ENCODE measurements around the gene RGPD5. TPM values are rescaled to one million over a fixed set of nuclear protein-coding genes. Genes with fewer than 3 reads are reported as not detected.
"Not testable (repeated sequence)": the region's sequence is repeated elsewhere in the genome, so short reads cannot be mapped to it uniquely, and the experiment has no call there.

Gene RGPD5
- total RNA-seq, 1 experiment from 2014 or later: 11.7 TPM

DNA sequence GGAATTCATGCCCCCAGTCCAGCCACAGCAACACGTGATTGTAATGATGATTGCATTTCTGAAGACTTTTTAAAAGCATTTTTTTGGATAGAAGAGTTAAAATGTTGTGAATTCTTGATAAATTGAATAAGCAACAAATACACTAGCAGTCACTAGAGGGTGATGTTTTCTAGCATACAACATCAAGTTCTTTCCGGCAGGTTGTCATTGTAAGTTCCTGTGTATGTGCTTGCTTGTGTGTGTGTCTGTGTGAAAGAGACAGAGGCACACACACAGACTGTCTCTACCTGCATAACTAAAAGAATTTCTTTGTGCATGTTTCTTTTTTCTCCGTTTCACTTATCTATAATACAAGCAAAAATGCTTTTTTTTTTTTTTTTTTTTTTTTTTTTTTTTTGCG, 95.8 kb downstream of the RGPD5 start:
- not testable (repeated sequence) for DNase-seq (ENCODE audit: extremely low read depth, low read depth)

- not testable (repeated sequence) for DNase-seq (ENCODE audit: extremely low read depth, low read depth)
Observed at GRCh38 chr2:109891024-109891423, 96.9 kb downstream of the RGPD5 start.

DNA sequence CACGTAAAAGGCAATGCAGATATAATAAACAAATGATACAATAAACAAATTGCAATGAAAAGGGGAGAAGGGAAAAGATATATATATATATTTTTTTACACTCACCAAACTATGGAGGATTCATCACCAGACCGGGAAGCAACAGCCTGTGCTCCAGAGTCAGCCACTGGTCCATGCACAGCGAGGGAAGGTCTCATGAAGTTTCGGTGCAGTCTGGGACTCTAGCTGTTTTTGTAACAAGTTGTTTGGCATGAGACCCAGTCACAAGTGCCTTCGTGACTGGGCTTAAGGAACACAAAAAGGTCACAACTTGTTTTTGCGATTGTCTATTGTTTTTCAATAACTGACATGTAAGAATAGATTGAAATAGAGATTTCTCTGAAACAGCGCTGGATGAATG, 99.6 kb downstream of the RGPD5 start:
- DNase-seq (ENCODE audit: extremely low read depth, low read depth): not testable (repeated sequence)

DNA sequence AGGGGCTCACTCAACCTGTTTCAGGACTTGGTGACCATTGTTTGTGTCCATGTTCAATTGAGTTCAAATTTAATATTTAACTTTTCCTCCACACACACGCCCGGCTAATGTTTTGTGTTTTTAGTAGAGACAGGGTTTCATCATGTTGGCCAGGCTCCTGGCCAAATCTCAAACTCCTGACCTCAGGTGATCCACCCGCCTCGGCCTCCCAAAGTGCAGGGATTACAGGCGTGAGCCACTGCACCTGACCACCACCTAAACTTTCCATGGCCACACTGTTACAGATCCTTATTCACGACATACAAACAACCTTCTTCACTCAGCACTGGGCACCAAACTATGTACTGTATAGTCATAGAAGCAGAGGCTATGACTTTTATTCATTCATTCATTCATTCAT, 100.0 kb downstream of the RGPD5 start:
- not testable (repeated sequence) for DNase-seq (ENCODE audit: extremely low read depth, low read depth)

DNA sequence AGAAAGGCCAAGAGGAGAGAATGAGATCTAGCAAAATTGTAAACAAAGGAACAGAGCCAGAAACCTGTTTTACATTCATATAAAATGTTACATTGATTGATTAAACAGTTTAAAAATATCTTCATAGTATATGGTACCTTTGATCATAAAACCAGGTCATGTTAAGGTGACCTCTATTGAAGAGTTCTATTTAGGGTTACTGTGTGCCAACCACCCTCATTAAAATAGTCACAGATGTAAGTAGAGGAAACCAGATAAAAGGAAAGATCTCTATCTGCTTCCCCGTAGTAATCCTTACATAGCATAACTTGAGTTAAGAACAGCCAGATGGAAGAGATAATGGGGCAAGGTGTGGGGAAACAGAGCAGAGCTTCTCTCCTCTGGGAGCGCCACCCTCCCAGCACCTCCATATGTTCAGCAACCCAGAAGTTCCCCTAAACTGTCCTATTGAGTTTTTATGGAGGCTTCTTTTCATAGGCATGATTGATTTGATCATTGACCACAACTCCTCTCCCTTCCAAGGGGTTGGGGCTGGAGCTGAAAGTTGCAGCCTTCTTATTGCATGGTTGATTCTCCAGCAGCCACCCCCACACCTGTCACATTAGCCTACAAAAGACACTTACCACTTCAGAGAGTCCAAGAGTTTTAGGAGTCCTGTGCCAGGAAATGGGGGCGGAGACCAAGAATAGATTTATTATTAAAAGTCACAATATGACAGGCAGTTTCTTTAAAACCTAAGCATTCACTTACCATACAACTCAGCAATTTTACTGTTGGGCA, 101.2 kb downstream of the RGPD5 start:
- DNase-seq (ENCODE audit: extremely low read depth, low read depth): not testable (repeated sequence)

DNA sequence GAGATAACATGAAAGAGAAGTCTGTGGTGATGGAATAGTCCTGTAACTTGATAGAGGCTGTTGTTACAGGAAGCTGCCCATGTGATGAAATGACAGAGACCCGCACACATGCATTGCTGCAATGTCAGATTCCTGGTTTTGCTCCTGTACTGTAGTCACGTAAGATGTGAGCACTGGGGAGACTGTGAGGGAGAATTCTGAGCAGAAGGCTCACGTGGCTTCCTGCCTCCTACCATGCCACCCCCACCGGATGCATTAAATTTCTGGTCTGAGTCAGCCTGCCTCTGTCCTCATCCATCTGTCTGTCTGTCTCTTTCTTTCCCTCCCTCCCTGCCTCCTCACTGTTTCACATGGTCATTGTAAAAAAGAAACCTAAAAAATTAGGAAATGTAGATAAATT, 102.1 kb downstream of the RGPD5 start:
- DNase-seq (ENCODE audit: extremely low read depth, low read depth): not testable (repeated sequence)

- not testable (repeated sequence) for DNase-seq (ENCODE audit: extremely low read depth, low read depth)
Observed at GRCh38 chr2:109897769-109898461, 103.8 kb downstream of the RGPD5 start.

DNA sequence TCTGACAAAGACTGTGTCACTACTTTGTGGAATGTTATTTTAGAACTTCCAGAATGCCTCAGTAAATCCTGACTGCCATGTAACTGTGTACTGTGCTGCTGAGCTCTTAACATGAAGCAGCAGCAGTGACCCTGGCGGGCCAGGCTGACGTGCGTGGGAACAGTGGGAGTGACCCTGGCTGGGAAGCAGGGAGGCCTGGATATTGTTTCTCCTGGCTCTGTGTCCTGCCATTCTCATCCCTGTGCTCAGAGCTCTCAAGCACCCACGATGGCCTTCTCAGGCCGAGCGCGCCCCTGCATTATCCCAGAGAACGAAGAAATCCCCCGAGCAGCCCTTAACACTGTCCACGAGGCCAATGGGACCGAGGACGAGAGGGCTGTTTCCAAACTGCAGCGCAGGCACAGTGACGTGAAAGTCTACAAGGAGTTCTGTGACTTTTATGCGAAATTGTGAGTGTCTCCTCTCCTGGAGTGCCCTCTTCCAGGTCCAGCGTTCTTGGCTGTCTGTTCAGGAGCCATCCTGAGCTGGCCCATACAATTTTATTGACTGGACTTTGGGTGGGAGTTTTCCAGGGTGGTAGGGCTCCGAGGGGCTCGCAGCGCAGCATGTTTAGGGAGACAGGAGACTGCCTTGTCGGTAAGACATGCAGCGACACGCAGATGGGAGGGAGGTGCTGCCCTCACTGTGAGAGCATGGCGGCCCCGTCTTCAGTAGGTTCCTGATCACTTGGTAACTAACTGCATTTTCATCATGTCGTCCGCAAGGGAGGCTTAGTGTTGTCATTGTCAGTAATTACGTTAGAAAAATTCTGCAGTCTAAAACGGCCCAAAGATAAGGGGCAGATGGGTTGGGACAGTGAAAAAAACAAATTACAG, 104.6 kb downstream of the RGPD5 start, which contains the start of gene LIMS3:
Gene LIMS3, plus strand, starts transcription at position 227 of the 875 bp plus-strand sequence. Its CDS starts 41 bp downstream, at position 268.
- not testable (repeated sequence) for DNase-seq (ENCODE audit: extremely low read depth, low read depth)

- not testable (repeated sequence) for DNase-seq (ENCODE audit: extremely low read depth, low read depth)
Observed at GRCh38 chr2:109905796-109906195, 111.7 kb downstream of the RGPD5 start.

Other genes starting within 250 kb of the RGPD5 start
- 164 and 183 TPM in 2 replicates for gene SEPTIN10, start 180.3 kb upstream of the RGPD5 start, total RNA-seq (2014; rRNA removed; shearing (Covaris generic))
- gene SOWAHC, start 179.9 kb upstream of the RGPD5 start, total RNA-seq (2014; rRNA removed; shearing (Covaris generic)): 67.9 and 72.3 TPM in 2 replicates
- gene LIMS3, start 104.4 kb downstream of the RGPD5 start, total RNA-seq (2014; rRNA removed; shearing (Covaris generic)): 1.8 and 4.6 TPM in 2 replicates

Measured in NCI-H460 (cell line).